ENCODE results near the gene PDE4A. TPM values are rescaled to one million over a fixed set of nuclear protein-coding genes. Genes with fewer than 3 reads are reported as not detected.

The PDE4A gene
- total and polyA plus RNA-seq, 2 experiments from 2014 or later: 5.2 to 5.4 TPM

GRCh38 chr19:10501971-10502523 is 81.7 kb downstream of the PDE4A start:
- Histone ChIP-seq H3K4me3 (peak overlapping the region; percentile 90), H3K27ac (ENCODE audit: low read depth) (peak overlapping the region; percentile 96), H3K79me2 (replicated peaks; ENCODE audit: insufficient read depth) (peaks cover 52% of the 10 kb centered on the region), H4K20me1 (replicated peaks; ENCODE audit: insufficient read depth) (no peaks in the 10 kb centered on the region; the same call in 1 of the 2 replicates), H3K9me2 (ENCODE audit: insufficient read depth) (no peaks in the 10 kb centered on the region), H2AFZ (0 out of 2 replicates have a peak overlapping the region, but pooled peaks have one; percentile 43), H3K4me2 (peak overlapping the region; percentile 92), H3F3A (replicated peaks; ENCODE audit: low read depth) (peaks cover 21% of the 10 kb centered on the region), H3K27me3 (ENCODE audit: insufficient read depth) (peaks cover 9% of the 10 kb centered on the region; the same call in 1 of the 2 replicates), H3K4me1 (ENCODE audit: insufficient read depth) (peaks cover 28% of the 10 kb centered on the region), H3K36me3 (ENCODE audit: insufficient read depth) (peaks cover 18% of the 10 kb centered on the region; the same call in 1 of the 2 replicates)
- ATAC-seq (peak; percentile 17), DNase-seq (ENCODE audit: low spot score) (peak; percentile 58)
- H3K36me3 Mint-ChIP-seq (ENCODE audit: low read depth): peaks cover 39% of the 10 kb centered on the region
- peaks cover 4% of the 10 kb centered on the region; the same call in 1 of the 3 replicates for H3K9me3 Mint-ChIP-seq
- H3K4me1 Mint-ChIP-seq: peaks cover 25% of the 10 kb centered on the region
- TF ChIP-seq ZNF114 (CRISPR knock-in tag; IDR thresholded peaks at IDR 0.05) (no peak), POLR2AphosphoS5 (IDR thresholded peaks at IDR 0.05; ENCODE audit: low read depth) (peak; percentile 44; the same call in 1 of the 2 replicates)
- H3K27me3 Mint-ChIP-seq (ENCODE audit: insufficient read depth, low read depth, poor library complexity): peaks cover 25% of the 10 kb centered on the region
- peak overlapping the region; percentile 96 for H3K27ac Mint-ChIP-seq
- peak overlapping the region; percentile 79 for H3K4me3 Mint-ChIP-seq

DNA sequence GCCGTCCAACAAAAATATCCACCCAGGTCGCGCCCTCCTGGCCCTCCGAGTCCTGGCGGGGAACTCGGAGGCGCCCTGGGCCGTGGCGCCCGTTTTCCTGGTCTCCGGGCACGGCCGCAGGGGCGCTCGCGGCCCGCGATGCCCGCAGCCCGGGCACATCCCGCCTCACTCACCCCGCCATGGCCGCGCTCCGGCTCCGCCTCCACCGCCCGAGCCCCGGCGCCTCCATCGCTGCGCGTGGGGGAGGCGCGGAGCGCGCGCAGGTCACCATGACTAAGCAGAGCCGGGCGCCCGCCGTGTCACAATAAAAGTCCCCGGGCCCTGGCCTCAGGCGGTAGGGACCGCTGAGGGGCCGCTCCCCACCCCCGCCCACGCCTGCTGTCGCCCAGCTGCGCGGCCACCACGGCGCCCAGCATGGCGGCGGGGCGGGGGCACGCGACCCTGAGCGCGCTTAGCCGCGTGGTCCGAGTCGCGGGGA is 82.2 kb downstream of the PDE4A start:
- TF ChIP-seq JUNB (IDR thresholded peaks at IDR 0.05; ENCODE audit: unreplicated experiment) (no peak), EZH2 (IDR thresholded peaks at IDR 0.05; ENCODE audit: low read depth, unreplicated experiment) (no peak), EZH2phosphoT487 (IDR thresholded peaks at IDR 0.05; ENCODE audit: unreplicated experiment) (no peak), STAT1 (IDR thresholded peaks at IDR 0.05; ENCODE audit: unreplicated experiment) (no peak), CREB1 (CRISPR knock-in tag; IDR thresholded peaks at IDR 0.05; ENCODE audit: low read depth) (peak; percentile 79)

DNA sequence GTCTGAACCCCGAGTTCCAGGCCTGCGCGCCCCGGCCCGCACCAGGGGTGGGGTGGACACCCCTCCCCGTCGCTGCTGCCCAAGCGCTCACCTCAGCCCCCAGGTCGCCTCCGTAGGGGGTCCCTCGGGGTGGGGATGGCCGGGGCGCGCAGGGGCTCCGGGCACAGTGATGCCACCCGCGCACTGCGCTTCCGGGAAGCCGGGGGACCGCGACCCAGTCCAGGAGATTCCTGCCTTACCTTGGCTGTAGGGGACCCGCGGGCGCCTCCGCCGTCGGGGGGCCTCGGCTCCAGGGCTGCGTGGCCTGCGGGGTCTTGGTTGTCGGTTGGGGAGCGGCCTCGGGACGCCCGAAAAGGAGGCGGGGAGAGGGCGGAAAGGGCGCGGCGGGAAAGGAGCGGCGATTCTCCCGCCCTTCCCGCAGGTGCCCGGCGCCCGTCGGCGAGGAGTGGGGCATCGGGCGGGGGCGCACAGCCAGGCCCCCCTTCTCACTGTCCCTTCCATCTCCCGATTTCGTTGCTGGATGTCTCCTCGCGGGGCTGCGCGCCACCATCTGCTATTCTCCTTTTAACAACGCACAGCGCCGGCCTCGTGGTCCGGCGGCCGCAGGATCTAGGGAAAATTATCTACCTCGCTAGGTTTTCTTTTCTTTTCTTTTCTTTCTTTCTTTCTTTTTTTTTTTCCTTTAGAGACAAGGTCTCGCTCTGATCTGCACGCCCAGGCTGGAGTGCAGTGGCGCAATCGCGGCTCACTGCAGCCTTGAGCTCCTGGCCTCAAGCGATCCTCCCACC is 82.9 kb downstream of the PDE4A start, which contains the start of gene KEAP1:
TSS of gene KEAP1 (minus strand) at position 355 of the 788 bp plus-strand sequence. CDS start 3,323 bp downstream, outside the sequence.
- Histone ChIP-seq H3K36me3 (ENCODE audit: insufficient read depth) (peaks cover 16% of the 10 kb centered on the region; the same call in 1 of the 2 replicates), H3K9me2 (ENCODE audit: insufficient read depth) (no peaks in the 10 kb centered on the region), H3K27me3 (ENCODE audit: insufficient read depth) (peaks cover 9% of the 10 kb centered on the region; the same call in 1 of the 2 replicates), H3F3A (replicated peaks; ENCODE audit: low read depth) (peaks cover 21% of the 10 kb centered on the region), H3K4me3 (peak within 1 kb of the TSS; percentile 90), H3K4me2 (peak within 1 kb of the TSS; percentile 92), H4K20me1 (replicated peaks; ENCODE audit: insufficient read depth) (no peaks in the 10 kb centered on the region; the same call in 1 of the 2 replicates), H2AFZ (peak within 1 kb of the TSS; percentile 86), H3K4me1 (ENCODE audit: insufficient read depth) (peaks cover 28% of the 10 kb centered on the region), H3K27ac (ENCODE audit: low read depth) (peak within 1 kb of the TSS; percentile 96), H3K79me2 (replicated peaks; ENCODE audit: insufficient read depth) (peaks cover 40% of the 10 kb centered on the region)
- H3K27me3 Mint-ChIP-seq (ENCODE audit: insufficient read depth, low read depth, poor library complexity): peaks cover 25% of the 10 kb centered on the region
- DNase-seq (ENCODE audit: low spot score) (peak; percentile 75), ATAC-seq (peak; percentile 30)
- H3K27ac Mint-ChIP-seq: peak within 1 kb of the TSS; percentile 96
- H3K4me3 Mint-ChIP-seq: peak within 1 kb of the TSS; percentile 79
- H3K9me3 Mint-ChIP-seq: peaks cover 4% of the 10 kb centered on the region; the same call in 1 of the 3 replicates
- TF ChIP-seq POLR2AphosphoS5 (IDR thresholded peaks at IDR 0.05; ENCODE audit: low read depth): peak; percentile 51; the same call in 1 of the 2 replicates
- no peak for TF ChIP-seq ETS1 (IDR thresholded peaks at IDR 0.05)
- H3K4me1 Mint-ChIP-seq: peaks cover 25% of the 10 kb centered on the region
- H3K36me3 Mint-ChIP-seq (ENCODE audit: low read depth): peaks cover 30% of the 10 kb centered on the region

More for the DNA sequence above, 82.2 kb downstream of the PDE4A start:
- DNase-seq (ENCODE audit: low spot score) (peak; percentile 91), ATAC-seq (peak; percentile 73)
- H3K9me3 Mint-ChIP-seq: peaks cover 4% of the 10 kb centered on the region; the same call in 1 of the 3 replicates
- peak overlapping the region; percentile 92 for H3K4me2 ChIP-seq
- peak overlapping the region; percentile 90 for H3K4me3 ChIP-seq
- peak overlapping the region; percentile 96 for H3K27ac Mint-ChIP-seq
- H3K79me2 ChIP-seq (replicated peaks; ENCODE audit: insufficient read depth): peaks cover 47% of the 10 kb centered on the region
- peaks cover 21% of the 10 kb centered on the region for H3F3A ChIP-seq (replicated peaks; ENCODE audit: low read depth)
- peaks cover 33% of the 10 kb centered on the region for H3K36me3 Mint-ChIP-seq (ENCODE audit: low read depth)
- H3K27me3 Mint-ChIP-seq (ENCODE audit: insufficient read depth, low read depth, poor library complexity): peaks cover 25% of the 10 kb centered on the region
- H4K20me1 ChIP-seq (replicated peaks; ENCODE audit: insufficient read depth): no peaks in the 10 kb centered on the region; the same call in 1 of the 2 replicates
- peaks cover 25% of the 10 kb centered on the region for H3K4me1 Mint-ChIP-seq
- H3K9me2 ChIP-seq (ENCODE audit: insufficient read depth): no peaks in the 10 kb centered on the region
- peak overlapping the region; percentile 79 for H3K4me3 Mint-ChIP-seq
- H3K4me1 ChIP-seq (ENCODE audit: insufficient read depth): peaks cover 28% of the 10 kb centered on the region
- H2AFZ ChIP-seq: peak overlapping the region; percentile 86; the same call in 1 of the 2 replicates
- peaks cover 9% of the 10 kb centered on the region; the same call in 1 of the 2 replicates for H3K27me3 ChIP-seq (ENCODE audit: insufficient read depth)
- H3K27ac ChIP-seq (ENCODE audit: low read depth): peak overlapping the region; percentile 96
- H3K36me3 ChIP-seq (ENCODE audit: insufficient read depth): peaks cover 18% of the 10 kb centered on the region; the same call in 1 of the 2 replicates

All from GM23338 (cell line).